Type B pancreatic cell (in vitro differentiated cells): ENCODE measurements around the gene SYT17. TPM values are rescaled to one million over a fixed set of nuclear protein-coding genes. Genes with fewer than 3 reads are reported as not detected.

Source experiments
- DNase-seq: peaks from one replicate; pipeline ENCODE4 v3.0.0; 2021; ENCODE audit warnings: mixed read lengths; ENCODE audit not compliant: unreplicated experiment; ENCODE audit errors: extremely low spot score
- H3K27ac Mint-ChIP-seq: 2 replicates; pipeline ENCODE4 v1.8.0; 2021; ENCODE audit warnings: mild to moderate bottlenecking, mixed read lengths
- H3K27me3 Mint-ChIP-seq: 2 replicates; pipeline ENCODE4 v1.8.0; 2021; ENCODE audit warnings: mixed read lengths
- H3K36me3 Mint-ChIP-seq: 2 replicates; pipeline ENCODE4 v1.8.0; 2021; ENCODE audit warnings: mixed read lengths
- H3K4me1 Mint-ChIP-seq: one replicate; pipeline ENCODE4 v1.8.0; 2021; ENCODE audit warnings: mixed read lengths; ENCODE audit not compliant: unreplicated experiment
- H3K4me3 Mint-ChIP-seq: 2 replicates; pipeline ENCODE4 v1.8.0; 2021; ENCODE audit warnings: mild to moderate bottlenecking, mixed read lengths
- H3K9me3 Mint-ChIP-seq: 2 replicates; pipeline ENCODE4 v1.8.0; 2021; ENCODE audit warnings: mixed read lengths
- total RNA-seq: library from RNA; stranded (reverse); gene quantifications from 2 replicates; pipeline ENCODE4 v1.2.1, GENCODE V29; 2021; ENCODE audit warnings: low replicate concordance
- TF ChIP-seq, protein P1 (sequence below): fragments of 200-600 bp; sonication (generic); conservative IDR thresholded peaks from 2 replicates; pipeline ENCODE4 v1.5.0; 2021; ENCODE audit warnings: antibody characterized with exemption, mild to moderate bottlenecking

SYT17 gene
- total RNA-seq, 1 donor from 2014 or later = 10.7 TPM

DNA sequence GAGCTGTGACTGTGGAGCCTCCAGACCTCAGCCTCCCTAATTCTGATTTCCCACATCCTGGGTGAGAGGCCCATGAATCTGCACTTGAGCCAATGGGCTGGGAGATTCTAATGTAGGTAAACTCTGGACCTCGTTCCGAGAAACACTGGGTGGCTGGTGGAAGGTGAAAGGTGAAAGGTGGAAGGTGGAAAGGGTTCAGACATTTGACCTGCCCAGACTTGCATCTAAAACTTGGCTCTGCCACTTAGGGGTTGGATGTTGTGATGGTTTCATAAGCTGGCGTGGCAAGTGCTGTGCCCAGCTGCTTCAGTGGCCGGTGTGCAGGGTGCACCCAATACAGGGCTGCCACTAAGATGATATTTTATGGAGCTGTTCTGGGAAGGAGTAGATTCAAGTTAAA lies 24.8 kb downstream of the SYT17 start:
- Mint-ChIP-seq H3K4me3 (no peak overlapping the region), H3K4me1 (no peaks in the 10 kb centered on the region), H3K27ac (no peak overlapping the region), H3K36me3 (peaks cover 8% of the 10 kb centered on the region), H3K27me3 (no peaks in the 10 kb centered on the region), H3K9me3 (no peaks in the 10 kb centered on the region)
- TF ChIP-seq, protein P1, sequence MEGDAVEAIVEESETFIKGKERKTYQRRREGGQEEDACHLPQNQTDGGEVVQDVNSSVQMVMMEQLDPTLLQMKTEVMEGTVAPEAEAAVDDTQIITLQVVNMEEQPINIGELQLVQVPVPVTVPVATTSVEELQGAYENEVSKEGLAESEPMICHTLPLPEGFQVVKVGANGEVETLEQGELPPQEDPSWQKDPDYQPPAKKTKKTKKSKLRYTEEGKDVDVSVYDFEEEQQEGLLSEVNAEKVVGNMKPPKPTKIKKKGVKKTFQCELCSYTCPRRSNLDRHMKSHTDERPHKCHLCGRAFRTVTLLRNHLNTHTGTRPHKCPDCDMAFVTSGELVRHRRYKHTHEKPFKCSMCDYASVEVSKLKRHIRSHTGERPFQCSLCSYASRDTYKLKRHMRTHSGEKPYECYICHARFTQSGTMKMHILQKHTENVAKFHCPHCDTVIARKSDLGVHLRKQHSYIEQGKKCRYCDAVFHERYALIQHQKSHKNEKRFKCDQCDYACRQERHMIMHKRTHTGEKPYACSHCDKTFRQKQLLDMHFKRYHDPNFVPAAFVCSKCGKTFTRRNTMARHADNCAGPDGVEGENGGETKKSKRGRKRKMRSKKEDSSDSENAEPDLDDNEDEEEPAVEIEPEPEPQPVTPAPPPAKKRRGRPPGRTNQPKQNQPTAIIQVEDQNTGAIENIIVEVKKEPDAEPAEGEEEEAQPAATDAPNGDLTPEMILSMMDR = no peak
- no peak for DNase-seq

DNA sequence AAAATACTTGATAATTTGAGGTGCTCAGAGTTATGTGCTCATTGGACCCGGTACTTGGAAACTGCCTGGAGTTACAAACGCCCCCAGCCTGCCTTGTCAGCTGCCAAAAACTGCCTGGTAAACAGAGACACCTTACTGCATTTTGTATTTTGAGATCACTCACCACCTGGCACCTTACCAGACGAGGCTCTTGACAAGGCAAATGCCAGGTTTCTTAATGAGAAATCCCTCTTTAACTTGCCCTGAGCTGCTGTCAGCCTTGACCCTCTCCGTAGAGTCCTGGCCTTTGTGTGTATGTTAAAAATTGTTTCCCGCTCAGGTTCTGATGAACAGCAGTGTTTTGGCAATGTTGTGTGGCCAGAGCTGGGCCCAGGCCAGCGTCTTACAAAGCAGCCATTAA lies 28.8 kb downstream of the SYT17 start:
- no peak overlapping the region for H3K27ac Mint-ChIP-seq
- peaks cover 4% of the 10 kb centered on the region for H3K36me3 Mint-ChIP-seq
- no peaks in the 10 kb centered on the region for H3K9me3 Mint-ChIP-seq
- TF ChIP-seq, protein P1 = no peak
- H3K4me1 Mint-ChIP-seq = no peaks in the 10 kb centered on the region
- no peaks in the 10 kb centered on the region for H3K27me3 Mint-ChIP-seq
- no peak overlapping the region for H3K4me3 Mint-ChIP-seq
- no peak for DNase-seq

DNA sequence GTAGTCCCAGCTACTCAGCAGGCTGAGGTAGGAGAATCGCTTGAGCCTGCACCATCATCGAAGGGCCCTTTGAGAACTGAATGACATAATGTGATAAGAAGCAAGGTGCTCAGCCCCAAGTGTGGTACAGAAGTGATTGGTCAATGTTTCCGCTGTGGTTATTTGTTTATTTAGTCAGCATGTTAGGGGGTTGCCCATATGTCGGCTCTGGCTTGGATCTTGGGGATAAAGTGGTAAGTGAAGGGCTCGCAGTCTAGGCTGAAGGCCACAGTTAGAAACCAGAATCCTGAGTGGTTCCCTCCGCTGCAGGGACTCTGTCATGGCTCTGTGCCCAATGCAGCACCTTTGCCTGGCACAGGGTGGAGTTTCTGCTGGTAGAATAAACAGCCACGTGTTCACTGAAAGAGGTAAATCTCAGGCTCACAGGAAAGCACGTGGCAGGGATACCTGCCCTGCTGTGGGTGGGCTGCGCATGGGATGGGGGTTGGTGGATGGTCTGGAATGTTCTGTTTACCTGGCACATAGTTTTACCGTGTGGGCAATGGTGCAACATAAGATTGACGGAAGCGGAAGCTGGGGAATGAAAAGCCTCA lies 35.4 kb downstream of the SYT17 start:
- H3K4me1 Mint-ChIP-seq = no peaks in the 10 kb centered on the region
- TF ChIP-seq, protein P1 = no peak
- H3K27me3 Mint-ChIP-seq = no peaks in the 10 kb centered on the region
- DNase-seq = no peak
- H3K36me3 Mint-ChIP-seq = peaks cover 4% of the 10 kb centered on the region
- H3K9me3 Mint-ChIP-seq = no peaks in the 10 kb centered on the region
- no peak overlapping the region for H3K27ac Mint-ChIP-seq
- H3K4me3 Mint-ChIP-seq = no peak overlapping the region

DNA sequence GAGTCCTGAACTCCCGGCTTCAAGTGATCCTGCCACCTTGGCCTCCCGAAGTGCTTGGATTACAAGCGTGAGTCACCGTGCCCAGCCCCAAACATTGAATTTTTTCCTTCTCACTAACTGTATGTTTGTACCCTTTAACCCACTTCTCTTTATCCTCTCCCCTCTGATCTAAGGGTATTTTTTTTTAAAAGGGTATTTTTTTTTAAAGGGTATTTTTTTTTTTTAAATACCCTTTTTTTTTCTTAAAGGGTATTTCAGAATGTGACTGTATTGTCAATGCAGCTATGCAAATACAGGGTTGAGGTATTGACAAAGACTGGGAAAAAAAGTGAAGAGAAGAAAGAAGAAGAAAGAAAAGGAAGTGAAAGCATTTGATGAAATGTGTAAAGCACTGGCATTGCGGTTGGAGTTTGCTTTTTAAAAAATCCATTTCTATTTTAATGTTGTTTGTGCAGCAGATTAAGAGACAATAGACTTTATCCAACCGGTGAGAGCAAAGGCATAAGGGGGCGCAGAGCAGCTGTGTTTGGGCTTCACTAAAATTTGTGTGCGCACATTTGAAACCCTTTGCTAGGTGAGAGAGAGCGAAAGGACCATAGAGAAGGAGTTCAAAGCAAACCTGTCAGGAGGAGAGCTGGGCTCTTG lies 42.4 kb downstream of the SYT17 start:
- peaks cover 4% of the 10 kb centered on the region for H3K4me1 Mint-ChIP-seq
- no peaks in the 10 kb centered on the region for H3K27me3 Mint-ChIP-seq
- TF ChIP-seq, protein P1 = no peak
- peaks cover 11% of the 10 kb centered on the region for H3K36me3 Mint-ChIP-seq
- peaks cover 5% of the 10 kb centered on the region for H3K9me3 Mint-ChIP-seq
- H3K27ac Mint-ChIP-seq = no peak overlapping the region
- no peak overlapping the region for H3K4me3 Mint-ChIP-seq
- no peak for DNase-seq

DNA sequence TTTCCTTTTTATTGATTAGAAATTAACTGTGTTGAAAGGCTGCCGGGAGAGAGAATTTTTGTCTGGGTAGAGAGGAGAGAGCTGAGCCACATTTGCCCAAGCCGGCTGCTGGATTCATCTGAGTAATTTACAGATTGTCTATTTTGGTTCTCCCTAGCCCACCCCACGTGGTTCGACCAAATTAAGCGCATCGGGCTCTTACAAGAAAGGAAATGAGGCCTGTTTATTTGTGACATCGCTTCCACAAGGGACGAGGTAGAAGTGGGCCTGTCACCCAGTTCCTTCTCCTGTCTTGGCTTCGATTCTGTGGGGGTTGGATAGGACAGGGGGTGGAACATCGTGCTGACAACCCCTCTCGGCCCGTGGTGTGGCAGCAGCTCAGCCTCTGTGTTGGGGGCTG lies 42.9 kb downstream of the SYT17 start:
- Mint-ChIP-seq H3K27me3 (no peaks in the 10 kb centered on the region), H3K36me3 (peaks cover 11% of the 10 kb centered on the region), H3K4me1 (peaks cover 4% of the 10 kb centered on the region), H3K27ac (no peak overlapping the region), H3K4me3 (no peak overlapping the region), H3K9me3 (peaks cover 5% of the 10 kb centered on the region)
- no peak for DNase-seq
- TF ChIP-seq, protein P1 = no peak
